Upper lobe of left lung (tissue), 4 donors: ENCODE results near the gene MAN1B1.

Source experiments
- EP300 ChIP-seq, 4 donors: sonication (generic); formaldehyde crosslinking; IDR thresholded peaks; one replicate each; pipeline ENCODE4 v1.5.1; 2017; ENCODE audit warnings: antibody characterized with exemption in 4 of 4, control low read depth in 2 of 4
- POLR2A ChIP-seq, 4 donors: fragments of 450-650 bp; IDR thresholded peaks; one replicate each; pipeline ENCODE4 v1.5.1; 2016 to 2017; ENCODE audit warnings: antibody characterized with exemption in 4 of 4, mild to moderate bottlenecking in 2 of 4
- POLR2AphosphoS5 ChIP-seq, 2 donors: sonication (generic); formaldehyde crosslinking; IDR thresholded peaks; one replicate each; pipeline ENCODE4 v1.5.1; 2017; ENCODE audit warnings: antibody characterized with exemption in 2 of 2
- TF ChIP-seq, protein P1 (sequence below), 6 experiments: fragments of 450-650 bp in 4 of 6; fragments of 200-600 bp in 2 of 6; sonication (generic) in 2 of 6; IDR thresholded peaks; one replicate each; pipeline ENCODE4 v1.5.1; 2016 to 2019; ENCODE audit warnings: antibody characterized with exemption in 6 of 6

DNA sequence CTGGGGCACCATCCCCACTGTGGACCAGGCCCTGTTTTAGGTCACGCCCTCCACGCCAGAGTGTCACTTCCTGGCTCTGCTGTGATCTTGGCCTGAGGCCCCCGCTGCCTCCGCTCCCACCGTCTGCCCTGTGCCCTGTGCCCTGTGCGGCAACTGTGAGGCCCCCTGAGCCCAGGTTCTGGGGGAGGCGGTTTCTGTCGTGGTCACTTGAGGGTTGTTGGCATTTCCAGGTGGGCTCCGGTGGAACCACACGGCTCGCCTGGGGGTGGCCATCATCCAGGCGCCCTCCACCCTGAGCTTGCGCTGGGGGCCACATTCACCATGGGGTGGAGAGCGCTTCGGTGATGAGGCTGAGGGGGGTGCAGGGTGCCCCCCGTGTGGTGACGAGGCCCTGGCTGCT, 21.2 kb downstream of the MAN1B1 start:
- TF ChIP-seq, protein P1, sequence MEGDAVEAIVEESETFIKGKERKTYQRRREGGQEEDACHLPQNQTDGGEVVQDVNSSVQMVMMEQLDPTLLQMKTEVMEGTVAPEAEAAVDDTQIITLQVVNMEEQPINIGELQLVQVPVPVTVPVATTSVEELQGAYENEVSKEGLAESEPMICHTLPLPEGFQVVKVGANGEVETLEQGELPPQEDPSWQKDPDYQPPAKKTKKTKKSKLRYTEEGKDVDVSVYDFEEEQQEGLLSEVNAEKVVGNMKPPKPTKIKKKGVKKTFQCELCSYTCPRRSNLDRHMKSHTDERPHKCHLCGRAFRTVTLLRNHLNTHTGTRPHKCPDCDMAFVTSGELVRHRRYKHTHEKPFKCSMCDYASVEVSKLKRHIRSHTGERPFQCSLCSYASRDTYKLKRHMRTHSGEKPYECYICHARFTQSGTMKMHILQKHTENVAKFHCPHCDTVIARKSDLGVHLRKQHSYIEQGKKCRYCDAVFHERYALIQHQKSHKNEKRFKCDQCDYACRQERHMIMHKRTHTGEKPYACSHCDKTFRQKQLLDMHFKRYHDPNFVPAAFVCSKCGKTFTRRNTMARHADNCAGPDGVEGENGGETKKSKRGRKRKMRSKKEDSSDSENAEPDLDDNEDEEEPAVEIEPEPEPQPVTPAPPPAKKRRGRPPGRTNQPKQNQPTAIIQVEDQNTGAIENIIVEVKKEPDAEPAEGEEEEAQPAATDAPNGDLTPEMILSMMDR (IDR thresholded peaks at IDR 0.05) = no peak
- TF ChIP-seq EP300 (IDR thresholded peaks at IDR 0.05) (no peak), POLR2A (IDR thresholded peaks at IDR 0.05) (no peak), POLR2AphosphoS5 (IDR thresholded peaks at IDR 0.05) (no peak)
